ENCODE data around the gene OPRD1.
"Not testable (repeated sequence)": the region's sequence is repeated elsewhere in the genome, so short reads cannot be mapped to it uniquely, and the experiment has no call there.

The OPRD1 gene

GRCh38 chr1:28811766-28812668 lies at the start of gene OPRD1:
TSS of gene OPRD1 (plus strand) at chr1:28812170. CDS start at chr1:28812384, 214 bp downstream.
- no peak for DNase-seq

- no peak for DNase-seq
These were observed 45.3 kb upstream of the OPRD1 start for GRCh38 chr1:28766532-28767183.

GRCh38 chr1:28770601-28771165 lies 41.3 kb upstream of the OPRD1 start:
- DNase-seq, result no peak

GRCh38 chr1:28771921-28772320 lies 40.0 kb upstream of the OPRD1 start:
- DNase-seq, result not testable (repeated sequence)

GRCh38 chr1:28773105-28773504 lies 38.9 kb upstream of the OPRD1 start:
- DNase-seq, result no peak

- peak; percentile 92 for DNase-seq
These were observed 36.6 kb upstream of the OPRD1 start for GRCh38 chr1:28775121-28775942.

GRCh38 chr1:28776341-28776740 lies 35.6 kb upstream of the OPRD1 start:
- no peak for DNase-seq

GRCh38 chr1:28778021-28778420 lies 33.9 kb upstream of the OPRD1 start:
- DNase-seq, result no peak

- no peak for DNase-seq
These were observed 32.1 kb upstream of the OPRD1 start for GRCh38 chr1:28779751-28780408.

GRCh38 chr1:28781305-28781704 lies 30.7 kb upstream of the OPRD1 start:
- no peak for DNase-seq

GRCh38 chr1:28782011-28782410 lies 30.0 kb upstream of the OPRD1 start:
- DNase-seq, result peak; percentile 30

- DNase-seq, result no peak
These were observed 28.6 kb upstream of the OPRD1 start for GRCh38 chr1:28783363-28783762.

GRCh38 chr1:28789412-28789811 lies 22.6 kb upstream of the OPRD1 start:
- DNase-seq, result no peak

- DNase-seq, result no peak
These were observed 22.2 kb upstream of the OPRD1 start for GRCh38 chr1:28789816-28790215.

- DNase-seq, result no peak
These were observed 21.5 kb upstream of the OPRD1 start for GRCh38 chr1:28790377-28791035.

GRCh38 chr1:28791929-28792328 lies 20.0 kb upstream of the OPRD1 start:
- not testable (repeated sequence) for DNase-seq

GRCh38 chr1:28792644-28793121 lies 19.3 kb upstream of the OPRD1 start:
- DNase-seq, result peak; percentile 35

- not testable (repeated sequence) for DNase-seq
These were observed 17.4 kb upstream of the OPRD1 start for GRCh38 chr1:28794582-28794981.

GRCh38 chr1:28796352-28797211 lies 15.4 kb upstream of the OPRD1 start:
- no peak for DNase-seq

- no peak for DNase-seq
These were observed 11.6 kb upstream of the OPRD1 start for GRCh38 chr1:28800324-28800723.

GRCh38 chr1:28801461-28801860 lies 10.5 kb upstream of the OPRD1 start:
- DNase-seq, result no peak
